GM20000 (cell line): ENCODE results near the gene CORO6.
A peak's percentile ranks its signal among the peaks of the same experiment; 100 is the strongest.

ENCODE experiments used
- DNase-seq: peaks from one replicate; pipeline ENCODE4 v3.0.0; 2012; ENCODE audit warnings: low spot score
- CTCF ChIP-seq: IDR thresholded peaks from 2 replicates; pipeline ENCODE4 v1.5.1; 2012; ENCODE audit warnings: mild to moderate bottlenecking, control low read depth; ENCODE audit errors: extremely low read depth, missing control alignments

The CORO6 gene

GRCh38 chr17:29622337-29623282 lies at the start of gene CORO6:
CORO6 (minus strand) TSS chr17:29622912; CDS start chr17:29621421, 1,491 bp downstream.
- DNase-seq, result peak; percentile 84
- no peak for TF ChIP-seq CTCF

- no peak for TF ChIP-seq CTCF
- DNase-seq, result no peak
Measured at GRCh38 chr17:29671661-29672060, 48.9 kb upstream of the CORO6 start.

GRCh38 chr17:29669266-29669665 lies 46.6 kb upstream of the CORO6 start:
- DNase-seq, result no peak
- no peak for TF ChIP-seq CTCF

GRCh38 chr17:29667969-29668368 lies 45.3 kb upstream of the CORO6 start:
- TF ChIP-seq CTCF, result no peak
- DNase-seq, result no peak

- no peak for TF ChIP-seq CTCF
Measured at GRCh38 chr17:29665481-29665810, 42.7 kb upstream of the CORO6 start.

GRCh38 chr17:29664743-29665480 lies 42.2 kb upstream of the CORO6 start:
- TF ChIP-seq CTCF, result no peak
- peak; percentile 35 for DNase-seq

More at GRCh38 chr17:29665481-29665810, 42.7 kb upstream of the CORO6 start:
- DNase-seq, result no peak

- DNase-seq, result no peak
- TF ChIP-seq CTCF, result no peak
Measured at GRCh38 chr17:29663155-29663554, 40.4 kb upstream of the CORO6 start.
